HepG2 (cell line): ENCODE measurements around the gene TMEM86B. TPM values are rescaled to one million over a fixed set of nuclear protein-coding genes. Genes with fewer than 3 reads are reported as not detected.

Experiments
- ATM ChIP-seq: fragments of 450-650 bp; IDR thresholded peaks from 2 replicates; pipeline ENCODE4 v1.7.1; 2017; ENCODE audit warnings: mild to moderate bottlenecking, borderline replicate concordance
- DDIT3 ChIP-seq: sonication (generic); formaldehyde crosslinking; IDR thresholded peaks from 2 replicates; pipeline ENCODE4 v1.4.0; 2020; ENCODE audit warnings: mild to moderate bottlenecking, missing genetic modification reagents
- GATAD2A ChIP-seq: IDR thresholded peaks from 2 replicates; pipeline ENCODE4 v1.6.1; 2016
- HDAC6 ChIP-seq: fragments of 200-600 bp; sonication (generic); IDR thresholded peaks from 2 replicates; pipeline ENCODE4 v1.7.0; 2017; ENCODE audit warnings: mild to moderate bottlenecking, antibody characterized with exemption, low read length, low read depth
- HNF4A ChIP-seq: sonication (generic); formaldehyde crosslinking; IDR thresholded peaks from 2 replicates; pipeline ENCODE4 v1.4.0; 2020; ENCODE audit warnings: missing genetic modification reagents
- MBNL3 ChIP-seq: fragments of 250-450 bp; sonication (Bioruptor Pico); conservative IDR thresholded peaks from 2 replicates; pipeline ENCODE4 v1.8.0; 2022; ENCODE audit warnings: mild to moderate bottlenecking, inconsistent platforms
- MED8 ChIP-seq: sonication (generic); formaldehyde crosslinking; IDR thresholded peaks from 2 replicates; pipeline ENCODE4 v1.8.1; 2023; ENCODE audit warnings: mild to moderate bottlenecking, missing genetic modification reagents; ENCODE audit not compliant: insufficient replicate concordance
- MYPOP ChIP-seq: sonication (generic); formaldehyde crosslinking; IDR thresholded peaks from 2 replicates; pipeline ENCODE4 v1.8.1; 2023; ENCODE audit warnings: mild to moderate bottlenecking, moderate library complexity, missing genetic modification reagents
- NFYC ChIP-seq: IDR thresholded peaks from 2 replicates; pipeline ENCODE4 v1.6.1; 2016; ENCODE audit warnings: missing genetic modification reagents, missing compliant biosample characterization
- PCBP2 ChIP-seq: fragments of 200-400 bp; formaldehyde crosslinking; optimal IDR thresholded peaks from 2 replicates; pipeline ENCODE3; 2018; ENCODE audit warnings: low read length, low read depth; ENCODE audit not compliant: poor library complexity, severe bottlenecking
- POGZ ChIP-seq: sonication (generic); formaldehyde crosslinking; IDR thresholded peaks from 2 replicates; pipeline ENCODE4 v1.4.0; 2020; ENCODE audit warnings: mild to moderate bottlenecking, missing genetic modification reagents
- RNF219 ChIP-seq: sonication (generic); formaldehyde crosslinking; IDR thresholded peaks from 2 replicates; pipeline ENCODE4 v1.5.0; 2020; ENCODE audit warnings: mild to moderate bottlenecking, missing genetic modification reagents
- SCMH1 ChIP-seq: sonication (generic); formaldehyde crosslinking; IDR thresholded peaks from 2 replicates; pipeline ENCODE4 v1.9.0; 2021; ENCODE audit warnings: missing genetic modification reagents, mild to moderate bottlenecking, borderline replicate concordance
- TOE1 ChIP-seq: sonication (generic); formaldehyde crosslinking; IDR thresholded peaks from 2 replicates; pipeline ENCODE4 v1.4.0; 2020; ENCODE audit warnings: mild to moderate bottlenecking, missing genetic modification reagents
- YEATS4 ChIP-seq: sonication (generic); formaldehyde crosslinking; IDR thresholded peaks from 2 replicates; pipeline ENCODE4 v1.4.0; 2020; ENCODE audit warnings: missing genetic modification reagents, borderline replicate concordance
- ZBTB8A ChIP-seq: sonication (generic); formaldehyde crosslinking; IDR thresholded peaks from 2 replicates; pipeline ENCODE4 v1.4.0; 2020; ENCODE audit warnings: mild to moderate bottlenecking, low read depth, missing genetic modification reagents, borderline replicate concordance
- ZC3H13 ChIP-seq: sonication (generic); formaldehyde crosslinking; IDR thresholded peaks from 2 replicates; pipeline ENCODE4 v1.8.1; 2023; ENCODE audit warnings: mild to moderate bottlenecking, missing genetic modification reagents, moderate library complexity
- ZFP82 ChIP-seq: sonication (generic); formaldehyde crosslinking; IDR thresholded peaks from 2 replicates; pipeline ENCODE4 v1.5.1; 2020; ENCODE audit warnings: mild to moderate bottlenecking, missing genetic modification reagents, borderline replicate concordance
- ZNF335 ChIP-seq: sonication (generic); formaldehyde crosslinking; IDR thresholded peaks from 2 replicates; pipeline ENCODE4 v1.4.0; 2020; ENCODE audit warnings: missing genetic modification reagents
- ZNF484 ChIP-seq: sonication (generic); formaldehyde crosslinking; IDR thresholded peaks from 2 replicates; pipeline ENCODE4 v1.5.1; 2020; ENCODE audit warnings: mild to moderate bottlenecking, low read depth, missing genetic modification reagents, borderline replicate concordance
- ZNF597 ChIP-seq: sonication (generic); formaldehyde crosslinking; IDR thresholded peaks from 2 replicates; pipeline ENCODE4 v1.5.0; 2020; ENCODE audit warnings: missing genetic modification reagents
- ZNF660 ChIP-seq: sonication (generic); formaldehyde crosslinking; IDR thresholded peaks from 2 replicates; pipeline ENCODE4 v1.5.1; 2020; ENCODE audit warnings: mild to moderate bottlenecking, low read depth, missing genetic modification reagents, borderline replicate concordance
- ZNF740 ChIP-seq: sonication (generic); formaldehyde crosslinking; IDR thresholded peaks from 2 replicates; pipeline ENCODE4 v1.4.0; 2020; ENCODE audit warnings: missing genetic modification reagents
- ZNF75D ChIP-seq: sonication (generic); formaldehyde crosslinking; IDR thresholded peaks from 2 replicates; pipeline ENCODE4 v1.8.1; 2023; ENCODE audit warnings: missing genetic modification reagents, mild to moderate bottlenecking, borderline replicate concordance
- ZNF761 ChIP-seq: sonication (generic); formaldehyde crosslinking; conservative IDR thresholded peaks from 2 replicates; pipeline ENCODE4 v1.4.0; 2020; ENCODE audit warnings: mild to moderate bottlenecking, missing genetic modification reagents
- ZNF878 ChIP-seq: sonication (generic); formaldehyde crosslinking; IDR thresholded peaks from 2 replicates; pipeline ENCODE4 v1.8.1; 2023; ENCODE audit warnings: mild to moderate bottlenecking, missing genetic modification reagents, moderate library complexity
- polyA plus RNA-seq, 8 experiments: library from polyadenylated mRNA; depleted of rRNA in 3 of 8; stranded (reverse) in 7 of 8; unstranded in 1 of 8; fragments of >200 nt; fragmentation: Illumina TruSeq in 4 of 8; extraction: Trizol in 4 of 8; gene quantifications; 2 replicates each; pipeline versions ENCODE4 v1.2.1 to v1.2.3, GENCODE V29; 2011 to 2016; ENCODE audit warnings: low read depth in 4 of 8, missing spikeins in 1 of 8, mixed read lengths in 1 of 8; ENCODE audit not compliant: insufficient read depth in 1 of 8
- total RNA-seq, 5 experiments: library from RNA; depleted of rRNA; stranded (reverse); fragments of >200 nt; fragmentation: Illumina TruSeq; extraction: Trizol; gene quantifications; 2 replicates each; pipeline ENCODE4 v1.2.3, GENCODE V29; 2016; ENCODE audit warnings: low read depth in 1 of 5

The TMEM86B gene
- total and polyA plus RNA-seq, 2 of the 13 experiments (the other 11 are each of a cell fraction or from before 2014, with no cell fraction given): 7.7 to 9.6 TPM

GRCh38 chr19:55206664-55207500, 21.7 kb downstream of the TMEM86B start (continued):
- no peak for TF ChIP-seq RNF219 (CRISPR knock-in tag)
- TF ChIP-seq SCMH1 (CRISPR knock-in tag): no peak
- TF ChIP-seq ZNF75D (CRISPR knock-in tag): no peak
- TF ChIP-seq MED8 (CRISPR knock-in tag): peak; percentile 77
- no peak for TF ChIP-seq ZNF660
- TF ChIP-seq HDAC6: no peak
- TF ChIP-seq ZNF878 (CRISPR knock-in tag): peak; percentile 90
- TF ChIP-seq TOE1: no peak
- TF ChIP-seq ZNF484 (CRISPR knock-in tag): no peak
- TF ChIP-seq MYPOP: peak; percentile 71; the same call in 1 of the 2 replicates
- TF ChIP-seq MBNL3: 0 out of 2 replicates have a peak, but pooled peaks have one; percentile 70
- no peak for TF ChIP-seq ZNF597
- peak; percentile 66; the same call in 1 of the 2 replicates for TF ChIP-seq YEATS4 (CRISPR knock-in tag)
- no peak for TF ChIP-seq ATM
- no peak for TF ChIP-seq ZNF761 (CRISPR knock-in tag)
- TF ChIP-seq GATAD2A (CRISPR knock-in tag): peak; percentile 70
- TF ChIP-seq ZFP82 (CRISPR knock-in tag): no peak
- no peak for TF ChIP-seq PCBP2
- peak; percentile 90 for TF ChIP-seq HNF4A (CRISPR knock-in tag)
- no peak for TF ChIP-seq ZNF740 (CRISPR knock-in tag)
- TF ChIP-seq ZBTB8A: no peak
- no peak for TF ChIP-seq NFYC (CRISPR knock-in tag)
- TF ChIP-seq ZC3H13 (CRISPR knock-in tag): peak; percentile 27
- TF ChIP-seq DDIT3: no peak
- TF ChIP-seq ZNF335 (CRISPR knock-in tag): no peak
- TF ChIP-seq POGZ (CRISPR knock-in tag): peak; percentile 44; the same call in 1 of the 2 replicates
